Measurements from ENCODE around the gene REC8.

REC8 gene, protein sequence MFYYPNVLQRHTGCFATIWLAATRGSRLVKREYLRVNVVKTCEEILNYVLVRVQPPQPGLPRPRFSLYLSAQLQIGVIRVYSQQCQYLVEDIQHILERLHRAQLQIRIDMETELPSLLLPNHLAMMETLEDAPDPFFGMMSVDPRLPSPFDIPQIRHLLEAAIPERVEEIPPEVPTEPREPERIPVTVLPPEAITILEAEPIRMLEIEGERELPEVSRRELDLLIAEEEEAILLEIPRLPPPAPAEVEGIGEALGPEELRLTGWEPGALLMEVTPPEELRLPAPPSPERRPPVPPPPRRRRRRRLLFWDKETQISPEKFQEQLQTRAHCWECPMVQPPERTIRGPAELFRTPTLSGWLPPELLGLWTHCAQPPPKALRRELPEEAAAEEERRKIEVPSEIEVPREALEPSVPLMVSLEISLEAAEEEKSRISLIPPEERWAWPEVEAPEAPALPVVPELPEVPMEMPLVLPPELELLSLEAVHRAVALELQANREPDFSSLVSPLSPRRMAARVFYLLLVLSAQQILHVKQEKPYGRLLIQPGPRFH

GRCh38 chr14:24171422-24172260 is at the start of gene REC8:
TSS of gene REC8 (plus strand) at chr14:24172080. CDS start at chr14:24172553, 473 bp downstream.
- no peak for DNase-seq

DNA sequence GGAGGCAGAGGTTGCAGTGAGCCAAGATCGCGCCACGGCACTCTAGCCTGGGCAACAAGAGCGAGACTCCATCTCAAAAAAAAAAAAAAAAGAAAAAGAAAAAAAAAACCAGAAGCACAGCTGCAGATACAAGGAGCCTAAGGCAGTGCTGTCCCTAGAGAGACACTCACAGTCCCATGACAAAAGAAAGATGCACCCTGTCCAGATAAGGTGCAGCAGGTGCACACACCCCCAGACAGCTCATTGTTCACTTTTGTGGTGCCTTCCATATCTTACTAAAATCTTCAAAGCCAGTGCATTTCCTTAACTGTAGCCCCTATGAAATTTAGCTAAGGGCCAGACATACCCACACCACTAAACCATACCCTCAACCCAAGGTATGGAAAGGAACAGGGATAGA is 49.5 kb upstream of the REC8 start:
- no peak for DNase-seq

- DNase-seq = no peak
These were observed 49.0 kb upstream of the REC8 start for GRCh38 chr14:24122898-24123297.

- DNase-seq = no peak
These were observed 48.2 kb upstream of the REC8 start for GRCh38 chr14:24123424-24124417.

DNA sequence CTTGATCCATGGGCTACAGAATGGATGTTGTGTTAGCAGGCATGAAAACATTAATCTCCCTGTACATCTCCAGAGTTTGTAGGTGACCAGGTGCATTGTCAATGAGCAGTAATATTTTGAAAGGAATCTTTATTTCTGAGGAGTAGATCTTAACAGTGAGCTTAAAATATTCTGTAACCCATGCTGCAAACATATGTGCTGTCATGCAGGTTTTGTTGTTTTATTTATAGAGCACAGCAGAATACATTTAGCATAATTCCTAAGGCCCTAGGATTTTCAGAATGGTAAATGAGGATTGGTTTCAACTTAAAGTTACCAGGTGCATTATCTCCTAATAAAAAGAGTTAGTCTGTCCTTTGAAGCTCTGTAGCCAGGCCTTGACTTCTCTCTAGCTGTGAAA is 44.9 kb upstream of the REC8 start:
- DNase-seq = no peak

DNA sequence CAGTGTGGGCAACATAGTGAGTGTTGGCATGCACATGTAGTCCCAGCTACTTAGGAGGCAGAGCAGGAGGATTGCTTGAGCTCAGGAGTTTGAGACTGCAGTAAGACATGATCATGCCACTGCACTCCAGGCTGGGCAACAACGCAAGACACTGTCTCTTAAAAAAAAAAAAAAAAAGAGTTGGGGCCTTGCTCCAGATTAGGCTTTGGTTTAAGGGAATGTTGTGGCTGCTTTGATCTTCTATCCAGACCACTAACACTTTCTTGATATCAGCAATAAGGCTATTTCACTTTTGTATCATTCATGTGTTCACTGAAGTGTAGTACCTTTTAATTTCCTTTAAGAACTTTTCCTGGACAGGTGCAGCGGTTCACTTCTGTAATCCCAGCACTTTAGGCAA is 44.2 kb upstream of the REC8 start:
- DNase-seq = no peak

DNA sequence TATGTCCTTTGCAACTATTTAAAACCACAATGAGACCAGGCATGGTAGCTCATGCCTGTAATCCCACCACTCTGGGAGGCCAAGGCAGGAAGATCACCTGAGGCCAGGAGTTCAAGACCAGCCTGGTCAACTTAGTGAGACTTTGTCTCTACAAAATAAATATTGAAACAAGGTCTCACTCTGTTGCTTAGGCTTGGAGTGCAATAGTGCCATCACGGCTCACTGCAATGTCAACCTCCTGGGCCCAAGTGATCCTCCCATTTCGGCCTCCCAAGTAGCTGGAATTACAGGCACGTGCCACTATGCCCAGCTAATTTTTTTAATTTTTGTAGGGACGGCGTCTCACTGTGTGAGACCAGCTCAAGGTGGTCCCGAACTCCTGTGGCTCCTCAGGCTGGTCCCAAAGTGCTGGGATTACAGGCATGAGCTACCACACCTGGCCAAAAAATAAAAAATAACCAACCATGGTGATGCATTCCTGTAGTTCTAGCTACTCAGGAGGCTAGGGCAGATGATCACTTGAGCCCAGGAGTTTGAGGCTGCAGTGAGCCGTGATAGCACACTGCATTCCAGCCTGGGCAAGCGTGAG is 42.4 kb upstream of the REC8 start:
- DNase-seq = no peak

DNA sequence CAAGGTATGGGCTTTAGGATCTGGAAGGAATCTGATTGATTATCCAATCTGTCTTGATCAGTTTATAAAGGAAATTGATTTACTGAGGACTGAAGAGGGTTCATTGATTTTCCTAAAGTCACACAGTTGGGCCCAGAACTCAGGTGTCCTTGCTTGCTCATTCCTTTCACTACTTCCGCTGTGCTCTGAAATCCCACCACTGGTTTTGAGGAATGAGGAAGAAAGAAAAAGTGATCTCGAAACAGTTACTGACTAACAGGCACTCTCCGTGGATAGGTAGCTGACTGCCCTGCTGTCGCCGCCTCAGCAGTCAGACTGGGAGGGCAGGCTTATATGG is 41.5 kb upstream of the REC8 start, which contains the start of gene FITM1:
Gene FITM1, plus strand, starts transcription at position 280 of the 337 bp plus-strand sequence. CDS start 905 bp downstream, outside the sequence.
- peak; percentile 8 for DNase-seq

DNA sequence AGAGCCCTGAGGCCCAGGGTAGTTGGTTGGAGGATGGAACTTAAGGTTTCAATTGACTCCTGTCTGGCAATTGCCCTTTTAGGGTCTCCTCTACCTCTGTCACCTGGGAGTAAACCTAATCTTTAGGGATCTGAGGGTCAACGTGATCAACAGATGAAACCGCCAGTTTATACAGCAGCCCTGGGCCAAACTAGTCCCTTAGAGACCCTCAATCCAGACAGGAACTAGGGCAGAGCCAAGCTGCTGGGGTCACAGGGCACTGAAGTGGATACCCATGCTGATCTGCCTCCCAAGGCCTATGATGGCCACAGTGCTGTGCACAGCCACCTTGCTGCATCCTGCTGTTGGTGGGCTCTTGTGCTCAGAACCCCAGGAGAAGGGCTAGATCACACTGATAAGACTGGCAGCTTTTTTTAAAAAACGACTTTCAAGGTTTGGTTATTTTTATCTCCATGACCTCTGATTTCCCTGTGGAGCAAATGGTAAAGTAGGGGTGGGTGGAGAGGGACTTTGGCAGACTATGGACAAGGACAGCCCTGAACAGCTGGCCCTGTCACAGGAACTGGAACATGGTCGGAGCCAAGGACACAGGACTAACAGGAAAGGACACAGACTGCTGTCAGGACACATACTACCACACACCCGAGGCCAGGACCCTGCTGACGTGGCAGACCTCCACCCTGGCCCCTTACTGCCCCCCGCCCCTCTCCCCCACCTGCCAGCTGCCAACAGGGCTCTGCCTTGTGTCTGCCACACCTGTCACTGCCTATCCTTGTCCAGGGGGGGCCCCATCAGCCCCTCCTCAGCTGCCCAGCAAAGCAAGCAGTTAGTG is 40.9 kb upstream of the REC8 start:
- no peak for DNase-seq

DNA sequence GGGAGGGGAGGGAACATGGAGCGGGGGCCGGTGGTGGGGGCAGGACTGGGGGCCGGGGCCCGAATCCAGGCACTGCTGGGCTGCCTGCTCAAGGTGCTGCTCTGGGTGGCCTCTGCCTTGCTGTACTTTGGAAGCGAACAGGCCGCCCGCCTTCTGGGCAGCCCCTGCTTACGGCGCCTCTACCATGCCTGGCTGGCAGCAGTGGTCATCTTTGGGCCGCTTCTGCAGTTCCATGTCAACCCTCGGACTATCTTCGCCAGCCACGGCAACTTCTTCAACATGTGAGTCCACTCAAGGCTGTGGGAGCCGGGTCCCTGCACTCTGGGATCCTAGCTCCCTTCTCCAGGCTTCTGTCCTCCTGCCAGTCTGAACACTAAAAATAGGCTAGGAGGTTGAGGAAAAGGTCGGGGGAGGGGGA is 40.3 kb upstream of the REC8 start:
- no peak for DNase-seq

DNA sequence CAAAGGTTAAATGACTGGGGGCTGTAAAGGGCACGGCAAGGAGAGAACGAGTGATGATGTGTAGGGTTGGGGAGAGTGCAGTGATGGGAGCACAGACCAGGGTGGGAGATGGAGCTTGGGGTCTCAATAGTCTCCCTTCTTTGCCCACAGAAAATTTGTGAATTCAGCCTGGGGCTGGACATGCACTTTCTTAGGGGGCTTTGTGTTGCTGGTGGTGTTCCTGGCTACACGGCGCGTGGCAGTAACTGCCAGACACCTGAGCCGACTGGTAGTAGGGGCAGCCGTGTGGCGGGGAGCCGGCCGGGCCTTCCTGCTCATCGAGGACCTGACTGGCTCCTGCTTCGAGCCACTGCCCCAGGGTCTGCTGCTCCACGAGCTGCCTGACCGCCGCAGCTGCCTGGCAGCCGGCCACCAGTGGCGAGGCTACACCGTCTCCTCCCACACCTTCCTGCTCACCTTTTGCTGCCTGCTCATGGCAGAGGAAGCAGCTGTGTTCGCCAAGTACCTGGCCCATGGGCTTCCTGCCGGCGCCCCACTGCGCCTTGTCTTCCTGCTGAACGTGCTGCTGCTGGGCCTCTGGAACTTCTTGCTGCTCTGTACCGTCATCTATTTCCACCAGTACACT is 39.7 kb upstream of the REC8 start:
- DNase-seq = no peak

GRCh38 chr14:24132976-24133375 is 38.9 kb upstream of the REC8 start:
- no peak for DNase-seq

DNA sequence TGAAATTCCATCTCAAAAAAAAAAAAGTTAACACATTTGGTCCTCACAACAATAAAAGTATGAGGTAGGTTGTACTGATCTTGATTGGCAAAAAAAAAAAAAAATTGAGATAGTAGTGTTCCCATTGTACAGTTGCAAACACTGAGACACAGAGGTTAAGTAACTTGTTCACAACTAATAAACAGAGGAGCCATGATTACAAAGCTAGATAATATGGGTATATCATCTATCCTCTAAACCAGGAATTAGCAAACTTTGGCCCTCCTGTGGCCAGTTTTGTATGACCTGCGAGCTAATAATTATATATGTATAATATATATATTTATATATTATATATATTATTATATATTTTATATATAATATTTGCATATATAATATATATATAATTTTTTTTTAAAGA is 38.1 kb upstream of the REC8 start:
- no peak for DNase-seq

DNA sequence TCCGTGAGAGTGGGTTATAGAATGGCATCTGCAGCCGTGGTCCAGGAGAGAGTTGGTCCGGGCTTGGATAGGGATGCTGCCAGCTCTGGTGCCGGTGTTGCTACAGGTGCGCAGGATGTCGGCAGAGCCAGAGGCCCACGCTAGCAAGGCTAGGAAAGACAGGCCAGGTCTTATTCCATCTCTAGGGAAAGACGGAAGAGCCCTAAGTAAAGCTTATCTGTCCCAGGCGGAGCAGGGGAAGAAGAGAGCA is 36.4 kb upstream of the REC8 start:
- no peak for DNase-seq

DNA sequence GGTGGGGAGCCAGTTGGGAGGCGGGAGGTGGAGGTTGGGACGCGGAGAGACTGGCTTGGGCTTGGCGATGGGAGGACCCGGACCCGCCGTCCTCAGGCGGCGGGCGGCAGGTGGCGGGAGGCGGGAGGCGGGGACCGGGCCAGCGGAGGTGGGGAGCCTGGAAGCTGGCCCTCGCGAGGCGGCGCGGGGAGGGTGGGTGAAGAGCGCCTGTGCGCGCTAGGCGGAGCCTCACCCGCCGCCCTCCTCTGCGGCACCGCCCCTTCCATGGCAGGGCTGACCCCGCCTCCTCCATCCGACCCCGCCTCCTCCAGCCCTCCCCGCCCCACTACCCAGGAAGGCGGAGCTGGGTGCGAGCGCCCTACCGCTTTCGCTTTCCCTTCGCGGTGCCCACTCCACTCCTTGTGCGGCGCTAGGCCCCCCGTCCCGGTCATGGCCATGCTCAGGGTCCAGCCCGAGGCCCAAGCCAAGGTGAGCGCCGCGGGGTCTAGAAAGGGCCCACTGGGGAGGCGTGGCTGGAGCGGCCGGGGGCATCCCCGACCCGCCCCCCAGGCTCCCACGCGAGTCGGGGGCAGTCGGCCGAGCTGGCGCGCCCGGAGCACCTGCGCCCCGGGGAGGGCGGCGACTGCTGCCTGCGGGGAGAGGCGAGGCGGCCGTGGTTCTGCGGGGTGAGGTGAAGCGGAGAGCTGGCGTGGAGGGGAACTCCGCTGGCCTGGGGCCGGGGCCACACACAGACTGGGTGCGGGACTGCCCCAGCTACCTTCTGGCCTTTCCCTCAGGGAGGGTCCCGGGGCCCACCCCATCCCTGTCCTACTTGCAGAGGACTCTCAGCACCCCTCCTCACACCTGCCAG is 35.8 kb upstream of the REC8 start, which contains the start of gene PSME1:
Gene PSME1, plus strand, starts transcription at position 361 of the 850 bp plus-strand sequence. Its CDS starts 69 bp downstream, at position 430.
- no peak for DNase-seq

DNA sequence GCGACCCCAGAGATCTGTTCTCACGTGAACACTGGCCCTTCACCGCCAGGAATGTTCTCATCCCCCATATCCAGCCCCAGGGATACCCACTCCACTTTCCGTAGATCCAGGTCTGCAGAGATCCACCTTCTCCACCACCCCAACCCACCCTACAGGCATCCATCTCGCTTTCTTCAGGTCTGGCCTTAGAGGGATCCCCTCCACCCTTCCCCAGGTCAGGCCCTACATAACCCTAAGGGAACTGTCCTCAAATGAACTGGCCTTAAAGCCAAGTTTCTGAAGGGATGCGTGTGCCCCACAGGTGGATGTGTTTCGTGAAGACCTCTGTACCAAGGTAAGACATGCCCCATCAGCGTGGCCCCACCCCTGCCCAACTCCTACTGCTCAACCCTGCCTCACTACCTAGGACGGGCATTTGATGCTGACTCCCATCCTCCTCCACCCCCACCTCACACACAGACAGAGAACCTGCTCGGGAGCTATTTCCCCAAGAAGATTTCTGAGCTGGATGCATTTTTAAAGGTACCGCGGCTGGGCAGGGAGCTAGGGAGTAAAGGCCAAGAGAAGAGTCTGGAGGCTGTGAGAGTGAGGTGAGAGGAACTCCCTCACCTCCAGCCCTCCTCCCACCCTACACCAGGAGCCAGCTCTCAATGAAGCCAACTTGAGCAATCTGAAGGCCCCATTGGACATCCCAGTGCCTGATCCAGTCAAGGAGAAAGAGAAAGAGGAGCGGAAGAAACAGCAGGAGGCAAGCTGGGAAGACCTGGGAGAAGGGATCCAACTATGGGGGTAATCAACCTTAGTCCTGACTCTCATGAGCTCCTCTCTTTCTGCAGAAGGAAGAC is 35.0 kb upstream of the REC8 start:
- no peak for DNase-seq

- no peak for DNase-seq
These were observed 34.1 kb upstream of the REC8 start for GRCh38 chr14:24137529-24138395.
